ENCODE measurements around the gene ERI3. TPM values are rescaled to one million over a fixed set of nuclear protein-coding genes. Genes with fewer than 3 reads are reported as not detected.
A peak's percentile ranks its signal among the peaks of the same experiment; 100 is the strongest.

Gene ERI3
- total and polyA plus RNA-seq, 4 donors, result 68.7 to 125 (median 107) TPM

DNA sequence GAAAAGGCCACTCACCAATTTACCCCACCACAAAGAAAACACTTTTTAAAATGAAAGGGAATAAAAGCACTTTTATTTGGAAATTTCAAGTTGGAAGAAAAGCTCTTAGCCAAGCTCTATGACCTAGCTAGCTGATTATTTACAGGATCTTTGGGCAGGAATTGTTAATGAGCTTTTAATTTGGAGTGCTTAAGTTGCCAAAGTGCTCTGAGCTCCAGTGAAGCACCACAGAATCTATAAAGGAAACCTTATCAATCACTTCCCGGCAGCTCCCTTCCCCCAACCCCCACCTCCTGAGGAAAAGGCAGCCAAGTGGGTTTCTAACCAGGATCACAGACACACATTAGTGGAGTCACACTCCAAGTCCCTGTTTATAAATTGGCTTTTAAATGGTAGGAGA is 1.5 kb downstream of the ERI3 start:
- Histone ChIP-seq H3K4me3 (ENCODE audit: low read depth, low read length) (no peak overlapping the region), H3K27me3 (ENCODE audit: control insufficient read depth, insufficient read depth, low read length) (no peaks in the 10 kb centered on the region), H3K4me1 (ENCODE audit: control insufficient read depth, insufficient read depth, low read length) (peaks cover 9% of the 10 kb centered on the region), H3K36me3 (ENCODE audit: control insufficient read depth, insufficient read depth, low read length) (peaks cover 2% of the 10 kb centered on the region), H3K9me3 (ENCODE audit: control insufficient read depth, insufficient read depth, low read length) (no peaks in the 10 kb centered on the region), H3K27ac (ENCODE audit: low read depth, low read length) (no peak overlapping the region)
- peak in 2 of 6 donors; percentile 56 to 59 for DNase-seq (ENCODE audit: low read depth in 4 of 6, low spot score in 6 of 6)
- WGBS (ENCODE audit: insufficient coverage), result no CpG with 5 or more reads among the region's 1 CpG

DNA sequence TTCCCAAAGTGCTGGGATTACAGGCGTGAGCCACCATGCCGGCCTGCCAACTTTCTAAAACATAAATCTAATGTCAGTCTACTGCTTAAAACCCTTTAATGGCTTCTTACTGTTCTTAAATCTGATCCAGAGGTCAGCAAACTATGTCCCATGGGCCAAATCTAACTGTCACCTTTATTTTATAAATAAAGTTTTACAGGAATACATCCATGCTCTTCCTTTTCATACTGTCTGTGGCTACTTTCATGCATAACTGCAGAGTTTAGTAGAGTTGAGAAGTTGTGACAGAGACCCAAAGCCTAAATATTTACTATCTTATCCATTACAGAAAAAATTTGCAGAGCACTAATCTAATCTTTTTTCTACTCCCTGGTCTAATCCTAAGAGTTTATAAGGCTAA is 3.8 kb downstream of the ERI3 start:
- 86% methylated on average over 2 of the region's 2 CpGs for WGBS (ENCODE audit: insufficient coverage)
- Histone ChIP-seq H3K9me3 (ENCODE audit: control insufficient read depth, insufficient read depth, low read length) (no peaks in the 10 kb centered on the region), H3K27ac (ENCODE audit: low read depth, low read length) (no peak overlapping the region), H3K4me3 (ENCODE audit: low read depth, low read length) (no peak overlapping the region), H3K36me3 (ENCODE audit: control insufficient read depth, insufficient read depth, low read length) (peaks cover 2% of the 10 kb centered on the region), H3K4me1 (ENCODE audit: control insufficient read depth, insufficient read depth, low read length) (peaks cover 14% of the 10 kb centered on the region), H3K27me3 (ENCODE audit: control insufficient read depth, insufficient read depth, low read length) (no peaks in the 10 kb centered on the region)
- no peak for DNase-seq (ENCODE audit: low read depth in 4 of 6, low spot score in 6 of 6)

DNA sequence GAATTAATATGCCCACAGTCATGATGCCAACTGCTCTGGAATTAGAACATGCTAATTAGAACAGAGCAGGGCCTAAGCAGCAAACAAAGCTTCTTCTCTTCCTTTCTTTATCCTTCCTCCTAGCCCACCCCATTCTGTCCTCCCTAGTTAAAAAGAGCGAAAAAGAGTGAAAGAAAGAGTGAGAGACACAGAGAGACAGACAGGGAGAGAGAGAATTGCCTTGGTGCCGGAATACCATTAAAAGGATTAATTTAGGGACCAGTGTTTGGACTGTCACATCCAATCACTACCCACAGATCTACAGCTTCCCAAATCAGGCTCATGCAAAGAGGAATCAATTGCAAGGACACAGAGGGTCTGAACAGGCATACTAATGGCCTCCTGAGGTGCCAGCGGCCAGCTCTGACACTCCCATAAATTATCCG is 7.0 kb downstream of the ERI3 start:
- Histone ChIP-seq H3K27me3 (ENCODE audit: control insufficient read depth, insufficient read depth, low read length) (no peaks in the 10 kb centered on the region), H3K9me3 (ENCODE audit: control insufficient read depth, insufficient read depth, low read length) (no peaks in the 10 kb centered on the region), H3K27ac (ENCODE audit: low read depth, low read length) (peak overlapping the region; percentile 22), H3K36me3 (ENCODE audit: control insufficient read depth, insufficient read depth, low read length) (peaks cover 5% of the 10 kb centered on the region), H3K4me1 (ENCODE audit: control insufficient read depth, insufficient read depth, low read length) (peaks cover 16% of the 10 kb centered on the region), H3K4me3 (ENCODE audit: low read depth, low read length) (no peak overlapping the region)
- DNase-seq (ENCODE audit: low read depth in 4 of 6, low spot score in 6 of 6), result peak in 2 of 6 donors; percentile 42 to 62
- 41% methylated on average over 2 of the region's 4 CpGs for WGBS (ENCODE audit: insufficient coverage)

DNA sequence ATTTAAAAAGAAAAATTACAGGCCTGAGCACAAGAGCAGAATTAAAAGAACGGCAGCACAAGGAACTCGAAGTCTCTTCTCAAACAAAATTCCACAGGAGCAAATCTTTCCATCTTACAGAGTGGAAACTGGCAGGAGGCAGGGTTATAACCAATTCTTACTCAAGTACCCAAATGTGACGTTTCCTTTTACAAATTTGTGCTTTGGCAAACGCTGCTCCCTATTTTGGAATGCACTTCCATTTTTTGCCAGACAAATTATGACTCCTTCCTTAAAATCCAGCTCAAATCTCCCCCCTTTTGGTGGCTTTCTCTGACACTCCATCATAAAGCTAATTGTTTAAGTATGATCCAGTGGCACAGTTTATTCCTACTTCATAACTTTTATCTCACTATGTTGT is 7.8 kb downstream of the ERI3 start:
- no peaks in the 10 kb centered on the region for H3K9me3 ChIP-seq (ENCODE audit: control insufficient read depth, insufficient read depth, low read length)
- peaks cover 16% of the 10 kb centered on the region for H3K4me1 ChIP-seq (ENCODE audit: control insufficient read depth, insufficient read depth, low read length)
- 57% methylated on average over 3 of the region's 4 CpGs for WGBS (ENCODE audit: insufficient coverage)
- H3K27ac ChIP-seq (ENCODE audit: low read depth, low read length), result no peak overlapping the region
- H3K27me3 ChIP-seq (ENCODE audit: control insufficient read depth, insufficient read depth, low read length), result no peaks in the 10 kb centered on the region
- no peak overlapping the region for H3K4me3 ChIP-seq (ENCODE audit: low read depth, low read length)
- peaks cover 5% of the 10 kb centered on the region for H3K36me3 ChIP-seq (ENCODE audit: control insufficient read depth, insufficient read depth, low read length)
- no peak for DNase-seq (ENCODE audit: low read depth in 4 of 6, low spot score in 6 of 6)

DNA sequence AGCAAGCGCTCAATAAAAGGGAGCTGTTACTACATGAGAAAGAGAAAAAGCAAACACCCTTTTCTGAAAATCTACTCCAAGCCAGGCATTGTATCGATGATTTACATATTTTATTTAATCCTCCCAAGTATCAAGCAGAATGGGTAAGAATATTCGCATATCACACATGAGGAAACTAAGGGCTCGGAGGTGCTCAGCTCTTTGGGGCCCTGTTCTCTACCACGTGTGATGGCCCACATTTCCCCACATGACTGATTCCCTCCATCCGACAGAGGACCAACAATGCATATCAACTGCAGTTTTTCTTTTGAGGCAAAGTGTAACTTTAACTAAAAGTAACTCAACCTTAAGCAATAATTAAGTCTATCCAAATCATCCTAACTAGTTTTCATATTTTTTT is 8.2 kb downstream of the ERI3 start:
- no peaks in the 10 kb centered on the region for H3K27me3 ChIP-seq (ENCODE audit: control insufficient read depth, insufficient read depth, low read length)
- DNase-seq (ENCODE audit: low read depth in 4 of 6, low spot score in 6 of 6), result no peak
- H3K36me3 ChIP-seq (ENCODE audit: control insufficient read depth, insufficient read depth, low read length), result peaks cover 3% of the 10 kb centered on the region
- no peaks in the 10 kb centered on the region for H3K9me3 ChIP-seq (ENCODE audit: control insufficient read depth, insufficient read depth, low read length)
- H3K4me1 ChIP-seq (ENCODE audit: control insufficient read depth, insufficient read depth, low read length), result peaks cover 16% of the 10 kb centered on the region
- H3K27ac ChIP-seq (ENCODE audit: low read depth, low read length), result no peak overlapping the region
- 88% methylated on average over 4 of the region's 6 CpGs for WGBS (ENCODE audit: insufficient coverage)
- no peak overlapping the region for H3K4me3 ChIP-seq (ENCODE audit: low read depth, low read length)

DNA sequence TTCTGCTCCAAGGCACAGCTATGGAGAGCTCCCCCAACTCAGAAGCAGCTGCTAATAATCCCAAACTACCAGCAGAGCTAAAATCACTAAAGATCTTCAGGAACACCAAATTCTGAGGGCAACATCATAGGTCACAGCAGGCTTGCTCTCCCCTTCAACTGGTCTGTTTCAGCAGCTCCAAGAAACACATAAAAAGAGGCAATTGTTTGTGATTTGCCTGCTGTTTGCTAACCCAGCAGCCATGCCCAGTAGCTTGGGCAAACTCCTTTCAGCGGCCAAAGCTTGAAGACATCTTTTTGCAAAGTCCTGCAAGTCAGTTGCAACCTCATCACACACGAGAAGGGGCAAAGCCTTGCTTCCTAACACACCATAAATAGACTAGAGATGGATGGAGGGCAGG is 8.9 kb downstream of the ERI3 start:
- Histone ChIP-seq H3K9me3 (ENCODE audit: control insufficient read depth, insufficient read depth, low read length) (no peaks in the 10 kb centered on the region), H3K27ac (ENCODE audit: low read depth, low read length) (peak overlapping the region; percentile 2), H3K4me3 (ENCODE audit: low read depth, low read length) (no peak overlapping the region), H3K27me3 (ENCODE audit: control insufficient read depth, insufficient read depth, low read length) (no peaks in the 10 kb centered on the region), H3K4me1 (ENCODE audit: control insufficient read depth, insufficient read depth, low read length) (peaks cover 16% of the 10 kb centered on the region), H3K36me3 (ENCODE audit: control insufficient read depth, insufficient read depth, low read length) (peaks cover 3% of the 10 kb centered on the region)
- DNase-seq (ENCODE audit: low read depth in 4 of 6, low spot score in 6 of 6), result no peak
- no CpG with 5 or more reads among the region's 2 CpGs for WGBS (ENCODE audit: insufficient coverage)

DNA sequence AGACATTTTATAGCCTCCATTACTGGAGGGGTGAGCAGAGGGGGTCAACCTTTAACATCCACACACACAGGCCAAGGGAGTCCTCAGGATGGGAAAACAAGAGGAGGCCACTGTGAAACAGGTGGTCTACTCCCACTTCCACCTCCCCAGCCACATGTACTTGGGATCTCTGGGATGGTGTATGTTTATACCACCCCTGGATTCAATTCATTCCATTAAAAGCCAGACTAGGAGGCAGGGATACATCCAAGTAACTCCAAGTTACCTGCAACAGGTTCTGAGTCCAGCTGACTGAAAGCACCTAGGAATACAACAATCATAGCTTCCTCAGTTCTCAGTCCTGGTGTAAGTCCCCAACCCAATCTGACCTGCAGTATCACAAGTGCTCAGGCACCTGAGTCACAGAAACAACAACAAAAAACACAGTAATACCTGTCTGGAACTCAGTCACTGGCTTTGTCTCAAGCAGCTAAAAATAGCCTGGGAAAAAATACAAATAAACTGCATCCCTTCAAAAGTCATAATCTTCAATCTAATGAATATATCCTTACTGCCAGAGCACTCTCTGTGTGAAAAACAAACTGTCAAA is 9.8 kb downstream of the ERI3 start:
- H3K27ac ChIP-seq (ENCODE audit: low read depth, low read length), result peak overlapping the region; percentile 2
- peaks cover 16% of the 10 kb centered on the region for H3K4me1 ChIP-seq (ENCODE audit: control insufficient read depth, insufficient read depth, low read length)
- H3K4me3 ChIP-seq (ENCODE audit: low read depth, low read length), result no peak overlapping the region
- no peaks in the 10 kb centered on the region for H3K27me3 ChIP-seq (ENCODE audit: control insufficient read depth, insufficient read depth, low read length)
- DNase-seq (ENCODE audit: low read depth in 4 of 6, low spot score in 6 of 6), result no peak
- peaks cover 3% of the 10 kb centered on the region for H3K36me3 ChIP-seq (ENCODE audit: control insufficient read depth, insufficient read depth, low read length)
- no peaks in the 10 kb centered on the region for H3K9me3 ChIP-seq (ENCODE audit: control insufficient read depth, insufficient read depth, low read length)

DNA sequence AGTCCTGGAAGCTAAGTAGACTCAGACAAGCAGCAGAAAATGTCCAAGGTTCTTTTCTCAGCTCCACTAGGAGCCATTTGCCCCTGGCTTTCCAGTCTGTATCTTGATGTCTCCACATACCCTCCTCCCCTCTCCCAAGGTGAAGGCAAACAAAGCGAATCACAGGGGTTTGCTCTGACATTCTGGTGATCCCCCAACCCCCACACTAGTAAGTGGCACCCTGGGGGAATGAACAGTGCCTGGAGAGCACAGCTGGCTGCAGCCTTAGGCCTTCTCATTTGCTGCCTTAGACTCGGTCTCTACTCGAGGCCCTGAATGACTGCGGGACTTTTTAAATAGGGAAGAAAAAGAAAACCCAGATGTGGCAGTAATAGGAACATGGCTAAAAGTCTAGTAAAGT is 15.3 kb downstream of the ERI3 start:
- H3K4me3 ChIP-seq (ENCODE audit: low read depth, low read length), result no peak overlapping the region
- H3K36me3 ChIP-seq (ENCODE audit: control insufficient read depth, insufficient read depth, low read length), result peaks cover 25% of the 10 kb centered on the region
- H3K27me3 ChIP-seq (ENCODE audit: control insufficient read depth, insufficient read depth, low read length), result no peaks in the 10 kb centered on the region
- H3K4me1 ChIP-seq (ENCODE audit: control insufficient read depth, insufficient read depth, low read length), result no peaks in the 10 kb centered on the region
- H3K9me3 ChIP-seq (ENCODE audit: control insufficient read depth, insufficient read depth, low read length), result no peaks in the 10 kb centered on the region
- DNase-seq (ENCODE audit: low read depth in 4 of 6, low spot score in 6 of 6), result no peak
- H3K27ac ChIP-seq (ENCODE audit: low read depth, low read length), result no peak overlapping the region
- 69% methylated on average over 1 of the region's 4 CpGs for WGBS (ENCODE audit: insufficient coverage)

DNA sequence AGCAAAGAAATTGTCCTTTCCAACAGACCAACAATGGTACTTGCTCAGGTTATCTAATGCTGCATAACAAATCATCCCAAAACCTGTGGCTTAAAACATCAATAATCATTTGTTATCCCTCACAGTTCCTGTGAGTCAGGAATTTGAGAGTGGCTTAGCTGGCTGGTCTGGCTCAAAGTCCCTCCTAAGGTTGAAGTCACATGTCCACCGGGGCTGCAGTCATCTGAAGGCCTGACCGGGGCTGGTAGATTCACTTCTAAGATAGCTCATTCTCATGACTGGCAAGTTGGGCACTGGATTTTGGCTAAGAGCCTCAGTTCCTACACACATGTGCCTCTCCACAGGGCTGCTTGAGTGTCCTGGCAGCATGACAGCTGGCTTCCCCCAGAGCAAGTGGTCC is 16.9 kb downstream of the ERI3 start:
- H3K36me3 ChIP-seq (ENCODE audit: control insufficient read depth, insufficient read depth, low read length), result peaks cover 25% of the 10 kb centered on the region
- WGBS (ENCODE audit: insufficient coverage), result 96% methylated on average over 2 of the region's 2 CpGs

DNA sequence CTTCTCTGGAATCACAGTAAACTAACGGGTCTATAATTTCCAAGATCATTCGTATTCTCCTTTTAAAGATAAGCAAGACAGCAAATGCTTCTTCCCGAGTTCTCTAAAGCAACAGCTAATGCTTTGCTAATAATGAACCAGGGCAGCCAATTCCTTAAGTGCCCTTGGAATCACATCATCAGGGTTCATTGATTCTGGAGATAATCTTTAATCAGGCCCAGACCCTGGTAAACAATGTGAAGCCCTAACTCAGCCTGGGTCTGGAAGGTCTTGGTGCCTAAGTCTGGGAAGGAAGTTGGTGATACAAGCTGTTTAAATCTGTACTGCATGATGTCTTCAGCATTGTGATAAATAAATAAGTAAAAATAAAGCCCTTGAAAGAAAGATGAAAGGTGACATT is 18.4 kb downstream of the ERI3 start:
- H3K27me3 ChIP-seq (ENCODE audit: control insufficient read depth, insufficient read depth, low read length), result no peaks in the 10 kb centered on the region
- H3K4me1 ChIP-seq (ENCODE audit: control insufficient read depth, insufficient read depth, low read length), result peaks cover 17% of the 10 kb centered on the region
- H3K27ac ChIP-seq (ENCODE audit: low read depth, low read length), result no peak overlapping the region
- 74% methylated on average over 3 of the region's 3 CpGs for WGBS (ENCODE audit: insufficient coverage)
- no peak for DNase-seq (ENCODE audit: low read depth in 4 of 6, low spot score in 6 of 6)
- no peak overlapping the region for H3K4me3 ChIP-seq (ENCODE audit: low read depth, low read length)
- H3K9me3 ChIP-seq (ENCODE audit: control insufficient read depth, insufficient read depth, low read length), result no peaks in the 10 kb centered on the region
- peaks cover 25% of the 10 kb centered on the region for H3K36me3 ChIP-seq (ENCODE audit: control insufficient read depth, insufficient read depth, low read length)

More for the DNA sequence above, 16.9 kb downstream of the ERI3 start:
- Histone ChIP-seq H3K9me3 (ENCODE audit: control insufficient read depth, insufficient read depth, low read length) (no peaks in the 10 kb centered on the region), H3K4me1 (ENCODE audit: control insufficient read depth, insufficient read depth, low read length) (peaks cover 9% of the 10 kb centered on the region), H3K27ac (ENCODE audit: low read depth, low read length) (no peak overlapping the region), H3K4me3 (ENCODE audit: low read depth, low read length) (no peak overlapping the region), H3K27me3 (ENCODE audit: control insufficient read depth, insufficient read depth, low read length) (no peaks in the 10 kb centered on the region)
- DNase-seq (ENCODE audit: low read depth in 4 of 6, low spot score in 6 of 6), result no peak

Measured in spinal cord (tissue), 10 donors.